NB4 (cell line): ENCODE results near the gene TPM1.

ENCODE experiments used
- CTCF ChIP-seq: IDR thresholded peaks from one replicate; pipeline ENCODE4 v1.5.1; 2012; ENCODE audit warnings: low read depth, low read length
- MAX ChIP-seq: IDR thresholded peaks from 2 replicates; pipeline ENCODE4 v1.6.1; 2011; ENCODE audit warnings: low read depth, low read length
- MYC ChIP-seq: IDR thresholded peaks from 2 replicates; pipeline ENCODE4 v1.6.1; 2011; ENCODE audit warnings: low read depth, low read length
- POLR2A ChIP-seq: IDR thresholded peaks from 2 replicates; pipeline ENCODE4 v1.6.1; 2011; ENCODE audit warnings: mild to moderate bottlenecking; ENCODE audit not compliant: insufficient read length; ENCODE audit errors: extremely low read depth

GRCh38 chr15:63012444-63012843, 30.1 kb upstream of the TPM1 start:
- TF ChIP-seq POLR2A = no peak
- no peak for TF ChIP-seq CTCF
- no peak for TF ChIP-seq MYC
- TF ChIP-seq MAX = no peak
